ENCODE data around the gene SLC40A1.

Gene SLC40A1

DNA sequence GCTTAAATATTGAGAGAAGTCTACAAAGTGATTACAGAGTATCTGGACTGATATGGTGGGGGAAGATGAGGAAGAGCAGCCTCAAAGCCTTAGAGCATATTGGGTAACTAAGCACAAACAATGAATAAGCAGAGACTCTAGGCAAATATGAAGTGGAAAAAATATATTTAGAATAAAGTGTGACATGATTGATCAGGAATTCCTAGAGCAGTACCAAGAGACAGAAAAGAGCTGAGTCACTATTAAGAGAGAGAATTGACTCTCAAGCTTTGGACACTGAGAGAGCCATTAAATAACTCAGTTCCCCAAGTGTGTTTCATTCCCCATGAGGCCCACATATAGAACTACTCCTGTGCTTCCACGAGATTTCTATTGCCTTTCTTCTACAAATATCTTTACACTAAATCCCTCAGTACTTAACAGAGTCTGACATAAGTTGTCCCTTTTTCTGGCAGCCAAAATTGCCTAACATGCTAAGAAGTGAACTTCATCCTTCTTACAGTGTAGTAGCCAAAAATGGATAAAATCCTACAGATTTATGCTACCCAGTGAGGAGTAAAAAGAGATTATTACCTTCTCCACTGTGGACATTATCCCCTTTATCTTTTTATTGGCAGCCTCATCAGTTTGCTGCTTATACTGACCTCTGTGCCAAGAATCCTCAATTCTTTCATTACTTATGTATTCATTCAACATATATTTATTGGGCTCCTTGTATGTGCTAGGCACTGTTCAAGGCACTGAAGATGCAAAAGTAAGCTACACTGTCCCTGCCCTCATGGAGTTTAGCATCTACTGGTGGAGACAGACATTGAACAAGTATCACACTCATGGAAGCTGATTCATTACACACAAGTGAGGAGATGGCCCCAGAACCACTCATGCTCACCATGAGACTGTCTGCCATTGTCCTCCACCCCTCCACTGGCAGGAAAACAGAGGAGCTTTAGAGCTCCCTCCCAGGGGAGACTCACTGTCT lies 45.4 kb downstream of the SLC40A1 start:
- no peak for DNase-seq

DNA sequence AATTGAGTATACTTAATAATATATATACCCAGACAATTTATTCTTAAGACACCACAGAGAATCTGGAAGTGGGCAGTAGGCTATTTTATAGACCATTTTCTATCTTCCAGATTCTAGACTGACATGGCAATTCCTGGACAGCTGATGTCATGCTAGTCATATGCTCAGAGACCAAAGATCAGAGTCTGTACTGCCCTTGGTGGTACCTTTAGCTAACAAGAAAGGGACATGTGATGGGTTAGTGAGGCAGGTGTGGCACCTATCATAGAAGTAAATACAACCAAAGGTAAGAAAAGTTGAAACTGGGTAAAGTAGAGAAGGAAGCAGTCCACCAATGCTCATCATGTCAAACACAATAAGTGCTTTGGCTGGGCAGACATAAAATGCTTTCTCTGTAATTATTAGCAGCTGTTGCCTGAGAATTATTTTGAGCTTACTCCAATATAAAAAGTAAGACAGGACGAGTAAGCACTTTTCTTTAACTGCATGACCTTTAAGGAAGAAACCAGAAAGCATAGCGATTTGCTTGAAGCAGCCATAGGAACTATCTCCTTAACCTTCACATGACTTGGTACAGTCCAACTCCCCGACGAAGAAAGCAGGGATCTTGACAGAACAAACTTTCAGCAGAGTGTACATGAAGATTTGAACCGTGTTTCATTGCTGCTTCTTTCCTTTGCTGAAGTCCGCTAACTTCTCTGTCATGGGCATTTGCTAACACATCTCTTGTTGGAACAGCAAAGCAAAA lies 47.1 kb downstream of the SLC40A1 start:
- DNase-seq, result no peak

DNA sequence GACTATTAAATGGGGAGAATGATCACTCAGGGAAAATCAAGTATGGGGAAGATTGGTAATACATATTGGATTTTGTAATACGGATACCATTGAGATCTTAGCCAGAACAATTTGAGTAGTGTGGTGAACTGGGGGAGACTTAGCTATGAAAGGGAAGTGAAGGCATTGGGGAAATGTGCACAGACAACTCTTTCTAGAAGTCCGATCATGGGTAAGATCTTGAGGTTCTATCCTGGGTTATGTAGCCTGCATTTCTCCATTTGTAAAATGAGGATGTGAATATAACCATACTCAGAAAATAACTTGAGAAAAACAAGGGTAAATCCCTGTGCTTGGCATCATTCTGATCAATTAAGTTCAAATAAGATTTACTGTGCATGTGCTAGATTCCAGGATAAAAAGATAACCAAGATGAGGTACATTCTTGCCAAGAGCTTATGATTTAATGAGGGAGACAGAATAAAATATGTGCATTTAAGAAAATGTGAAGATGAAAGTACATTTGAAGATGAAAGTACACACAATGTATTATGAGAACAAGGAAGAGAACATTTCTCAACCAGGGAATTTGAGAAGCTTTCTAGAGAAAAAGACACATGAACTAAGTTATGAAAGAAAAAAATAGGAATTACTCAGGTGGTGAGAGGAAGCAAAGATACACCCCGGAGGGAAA lies 49.5 kb downstream of the SLC40A1 start:
- DNase-seq, result no peak

DNA sequence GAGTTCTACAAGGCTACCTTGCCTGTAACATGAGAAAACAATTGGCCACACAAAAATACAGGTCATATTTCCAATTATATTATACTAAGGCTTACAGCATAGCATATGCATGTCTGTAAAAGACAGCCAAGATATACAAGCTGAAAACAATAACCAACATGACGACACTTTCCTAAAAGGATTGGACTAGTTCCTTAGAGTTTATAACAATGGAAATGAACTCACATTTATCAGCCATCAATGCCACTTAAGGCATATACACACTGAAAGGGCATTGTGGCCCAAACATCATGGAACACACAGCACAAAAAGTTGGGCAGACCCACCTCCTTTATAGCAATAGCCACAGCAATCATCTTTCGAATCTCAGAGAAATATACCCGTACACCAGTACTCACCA lies 52.0 kb downstream of the SLC40A1 start:
- DNase-seq, result no peak

DNA sequence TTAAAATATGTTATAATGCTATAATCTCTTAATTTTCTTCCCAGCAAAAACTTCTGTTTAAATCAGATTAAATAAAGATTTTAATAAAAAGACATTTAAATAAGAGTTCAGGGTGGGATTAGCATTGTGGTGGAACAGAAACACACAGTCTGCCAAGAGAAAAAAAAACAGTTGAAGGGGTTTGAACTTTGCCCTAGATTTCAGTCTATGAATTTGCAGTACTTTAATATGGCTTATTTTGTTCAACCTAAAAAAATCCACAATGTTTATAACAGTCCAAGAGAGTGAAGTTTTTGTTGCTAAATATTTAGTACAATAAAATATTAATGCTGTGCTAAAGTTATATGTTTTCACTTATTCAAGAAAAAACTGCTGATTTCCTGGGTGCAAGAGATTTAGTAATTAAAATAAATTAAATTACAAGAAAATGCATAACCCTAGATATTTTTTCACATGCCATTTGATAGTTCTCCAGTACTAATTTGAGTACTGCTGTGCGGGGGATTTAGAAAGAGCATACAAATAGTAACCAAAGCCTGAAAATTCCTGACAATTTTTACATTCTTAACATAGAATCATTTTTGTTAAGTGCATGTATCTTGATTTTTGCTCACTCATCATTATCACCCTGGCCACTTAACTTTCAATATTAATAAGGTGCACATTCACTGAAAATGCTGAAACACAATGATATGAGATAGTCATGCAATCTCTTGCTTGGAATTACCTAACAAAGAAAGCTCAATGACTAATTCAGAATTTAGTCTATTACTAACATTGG lies 52.6 kb downstream of the SLC40A1 start:
- DNase-seq, result no peak

DNA sequence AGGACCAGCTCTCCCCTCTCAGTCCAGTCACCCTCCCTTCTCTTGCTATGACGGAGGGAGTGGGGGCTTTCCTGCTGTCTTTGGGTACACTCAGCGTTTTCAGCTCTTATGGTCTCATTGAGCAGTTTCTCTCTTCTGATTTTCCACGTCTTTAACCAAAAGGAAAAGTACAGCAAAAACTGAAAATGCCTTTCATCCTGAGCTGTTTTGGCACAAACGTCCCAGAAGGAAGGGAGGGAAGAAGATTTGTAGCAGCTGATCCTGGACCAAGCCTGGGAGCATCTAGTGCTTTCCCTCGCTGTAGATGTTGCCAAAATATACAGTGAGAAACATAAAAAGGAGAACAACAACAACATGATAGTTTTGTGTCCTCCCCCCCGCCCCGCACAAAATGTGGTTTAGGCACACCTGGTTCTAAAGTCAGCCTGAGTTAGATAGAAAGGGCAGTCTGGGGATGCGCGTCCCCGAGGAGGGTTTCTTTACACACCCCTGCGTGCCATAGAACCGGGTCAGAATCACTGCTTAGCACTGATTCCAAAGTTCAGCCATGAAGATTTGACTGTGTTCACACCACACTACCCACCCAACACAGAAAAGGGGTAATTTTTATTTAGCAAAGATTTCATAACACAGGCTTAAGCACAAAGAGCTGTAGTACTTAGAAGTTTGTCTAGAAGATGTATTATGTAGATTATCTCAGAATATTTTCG lies 53.4 kb downstream of the SLC40A1 start:
- no peak for DNase-seq

DNA sequence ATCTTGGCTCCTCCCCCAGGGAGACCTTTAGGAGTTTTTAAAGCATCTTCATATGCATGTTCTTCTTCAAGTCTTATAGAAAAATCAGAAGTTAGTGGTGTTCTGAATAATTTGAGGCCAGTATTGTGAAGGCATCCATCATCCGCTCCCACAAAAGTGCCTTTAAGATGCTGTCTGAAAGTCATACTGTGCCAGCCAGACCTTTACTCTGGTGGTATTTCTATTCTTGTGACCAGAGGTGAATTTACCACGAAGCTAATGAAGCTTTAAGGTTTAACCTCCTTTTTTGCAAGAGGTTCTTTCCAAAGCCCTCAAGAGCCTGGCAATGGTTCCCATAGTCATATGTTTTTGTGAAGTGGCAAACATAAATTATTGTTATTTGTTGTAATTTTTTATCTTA lies 54.3 kb downstream of the SLC40A1 start:
- no peak for DNase-seq

DNA sequence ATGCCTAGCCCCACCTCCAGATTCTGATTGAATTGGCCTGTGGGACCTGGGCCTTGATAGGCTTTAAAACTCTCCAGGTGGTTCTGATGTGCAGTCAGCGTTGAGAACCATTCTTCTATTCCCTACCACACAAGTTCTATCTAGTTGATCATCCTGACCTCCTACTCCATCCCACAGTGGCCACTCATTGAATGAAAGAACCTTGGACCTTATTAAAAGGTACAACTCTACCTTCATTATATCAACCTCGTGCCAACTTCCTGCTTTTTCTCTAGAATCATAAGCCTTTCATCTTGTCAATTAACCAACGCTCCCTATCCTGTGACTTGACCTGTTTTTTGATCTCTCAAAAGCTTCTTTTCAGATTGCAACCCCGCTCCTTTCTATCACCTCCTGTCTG lies 55.8 kb downstream of the SLC40A1 start:
- no peak for DNase-seq

DNA sequence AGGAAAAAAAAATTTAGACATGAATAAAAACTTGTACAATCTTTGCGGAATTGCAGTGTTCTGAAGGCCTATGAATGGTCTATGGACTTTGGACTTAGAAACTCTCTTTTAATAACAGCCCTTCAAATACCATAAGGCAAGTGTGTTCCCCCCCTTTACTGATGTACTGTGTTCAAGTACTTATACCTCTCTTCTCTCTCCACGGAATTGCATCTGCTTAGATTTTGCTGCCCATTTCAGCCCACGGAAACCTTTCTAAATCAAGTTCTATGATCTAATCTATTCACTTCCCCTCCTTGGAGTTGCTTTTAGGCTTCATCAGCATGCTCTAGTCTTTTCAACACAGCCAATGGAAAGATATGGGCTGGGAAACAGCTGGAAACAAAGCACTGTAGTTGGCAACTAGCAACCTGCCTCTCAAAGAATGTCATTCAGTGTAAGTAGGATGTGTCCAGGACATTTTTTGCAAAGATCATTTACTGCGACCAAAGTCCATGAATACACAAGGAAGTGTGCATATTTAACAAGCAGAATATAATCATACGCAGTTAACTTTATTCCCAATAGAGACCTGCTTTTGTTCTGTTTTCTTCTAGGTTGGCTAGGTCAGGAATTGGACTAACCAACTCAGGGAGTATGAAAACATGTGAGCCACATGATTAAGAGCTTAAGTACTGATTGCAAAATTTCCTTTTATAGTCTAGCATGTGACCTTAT lies 58.0 kb downstream of the SLC40A1 start:
- no peak for DNase-seq

DNA sequence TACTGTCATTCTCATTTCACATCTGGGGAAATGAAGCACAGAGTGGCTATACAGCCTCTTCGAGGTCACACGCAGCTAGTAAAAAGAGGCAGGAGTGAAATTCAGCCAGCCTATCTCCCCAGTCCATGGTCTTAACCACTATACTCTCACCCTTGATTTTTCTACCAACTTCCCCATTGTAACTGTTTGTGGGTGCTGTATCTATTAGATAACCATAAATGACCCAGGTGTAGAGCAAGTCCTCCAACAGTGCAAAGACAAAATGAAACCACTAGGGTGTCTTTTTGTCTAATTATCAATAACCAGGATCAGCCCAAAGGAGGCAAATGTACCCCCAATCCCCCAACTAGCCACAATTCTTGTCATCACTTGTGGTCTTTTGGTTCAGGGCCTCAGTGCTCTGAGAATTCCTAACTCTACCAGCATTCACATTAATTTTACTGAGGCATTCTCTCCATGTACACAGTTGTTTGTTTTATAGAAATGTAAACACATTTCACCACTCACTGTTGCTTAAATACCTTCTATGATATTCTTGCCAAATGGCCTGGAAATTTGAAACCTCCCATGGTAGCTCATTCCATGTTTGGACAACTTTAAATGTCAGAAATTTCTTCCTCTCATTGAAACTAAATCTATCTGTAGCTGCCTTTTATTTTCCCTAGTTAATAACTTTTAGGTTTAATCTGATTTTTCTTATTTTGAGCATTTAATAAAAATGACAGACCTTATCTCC lies 58.7 kb downstream of the SLC40A1 start:
- no peak for DNase-seq

DNA sequence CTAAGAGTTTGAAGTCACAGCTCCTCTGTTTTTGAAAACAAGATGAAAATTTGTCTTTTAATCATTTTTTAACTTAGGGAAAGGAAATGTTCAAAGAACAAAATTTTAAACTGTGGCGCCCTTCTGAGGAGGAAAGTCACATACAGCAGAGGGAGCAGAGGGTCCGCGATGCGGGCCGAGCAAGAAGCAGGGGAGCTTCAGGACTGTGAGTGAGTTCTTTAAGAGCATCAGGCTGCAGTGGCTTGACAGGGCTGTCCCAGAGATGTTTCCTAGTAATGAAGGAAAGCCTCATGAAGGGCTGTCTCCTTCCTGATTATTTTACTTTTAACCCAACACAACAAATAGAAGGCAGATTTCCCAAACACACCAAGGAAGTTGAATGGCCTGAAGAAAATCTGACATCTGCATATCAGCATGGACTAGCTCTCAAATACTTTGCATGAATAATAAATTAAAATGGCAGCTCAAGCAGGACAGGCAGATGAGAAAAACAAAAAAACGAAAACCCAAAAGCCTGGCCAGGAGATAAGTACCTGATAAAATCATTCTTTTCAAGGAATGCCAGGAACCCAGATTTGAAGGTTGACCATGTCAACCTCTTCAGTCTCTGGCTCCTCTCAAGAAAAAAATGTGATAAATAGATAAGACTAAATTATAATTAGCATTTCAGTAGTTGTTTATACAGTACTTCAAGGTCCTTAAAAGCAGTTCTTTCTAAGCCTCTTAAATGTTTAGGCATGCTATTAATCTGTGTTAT lies 60.8 kb downstream of the SLC40A1 start:
- DNase-seq, result no peak

DNA sequence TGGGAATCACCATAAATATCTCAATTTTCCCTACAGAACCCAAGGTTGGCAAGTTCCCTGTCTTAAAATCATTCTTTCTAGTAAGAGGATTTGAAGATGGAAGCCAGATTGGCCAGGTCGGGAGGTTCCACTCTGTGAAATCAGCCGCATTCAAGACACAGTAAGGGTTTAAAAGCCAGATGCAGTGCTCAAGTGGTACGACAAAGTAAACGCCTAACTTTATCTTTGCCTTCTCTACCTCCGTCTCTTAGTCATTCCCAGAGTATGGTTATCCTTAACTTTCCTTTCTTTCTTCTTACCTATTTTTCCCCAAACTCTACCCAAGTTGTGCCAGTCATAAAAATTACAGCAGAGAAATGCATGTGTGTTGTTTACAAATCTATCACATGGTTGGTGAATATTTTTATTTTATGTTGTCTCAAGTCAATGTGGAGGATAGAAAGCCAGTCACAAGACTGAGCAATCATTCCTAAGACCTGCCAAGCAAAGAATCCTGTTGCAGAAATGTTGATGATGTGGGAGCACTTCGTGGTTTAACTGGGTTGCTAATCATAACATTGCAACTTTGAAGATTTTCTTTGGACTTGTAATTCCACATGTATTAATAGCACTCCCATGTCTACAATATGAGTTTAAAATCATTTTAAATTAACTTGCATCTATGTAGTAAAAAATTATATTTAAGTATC lies 62.6 kb downstream of the SLC40A1 start:
- no peak for DNase-seq

DNA sequence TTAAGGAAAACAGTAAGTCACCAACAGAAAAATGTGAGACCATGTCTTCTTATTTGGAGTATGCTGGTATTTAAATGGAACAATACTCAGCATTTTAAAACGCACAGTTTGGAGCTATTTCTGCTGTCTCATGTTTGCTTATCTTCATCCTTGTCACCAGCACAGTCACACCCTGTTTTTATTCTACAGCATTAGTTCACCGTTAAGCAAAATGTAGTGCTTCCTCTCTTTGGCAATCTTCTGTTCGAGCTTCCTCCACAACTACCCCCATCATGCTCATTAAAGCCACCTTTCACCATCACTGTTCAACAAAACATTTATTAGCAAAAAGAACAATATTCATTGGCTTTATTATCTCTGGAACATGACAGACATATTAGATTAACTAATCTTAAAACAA lies 64.0 kb downstream of the SLC40A1 start:
- no peak for DNase-seq

DNA sequence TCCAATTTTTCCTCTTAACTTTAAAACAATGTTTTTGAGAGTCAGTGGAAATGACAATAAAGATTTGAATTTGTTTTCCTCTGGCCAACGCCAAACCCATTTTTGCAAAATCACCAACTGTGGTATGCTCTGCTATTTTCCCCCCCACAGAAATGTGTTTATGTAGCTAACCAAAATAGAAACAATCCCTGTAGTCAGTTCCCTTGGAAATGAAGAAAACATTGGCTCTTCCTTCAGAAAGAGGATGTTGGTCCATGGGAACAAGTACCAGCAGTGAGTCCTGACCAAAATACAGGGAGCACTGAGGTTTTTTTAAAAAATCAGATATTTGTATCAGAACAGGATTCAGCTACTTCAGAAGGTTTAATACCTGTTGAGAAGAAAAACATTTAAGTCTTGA lies 65.3 kb downstream of the SLC40A1 start:
- DNase-seq, result no peak

DNA sequence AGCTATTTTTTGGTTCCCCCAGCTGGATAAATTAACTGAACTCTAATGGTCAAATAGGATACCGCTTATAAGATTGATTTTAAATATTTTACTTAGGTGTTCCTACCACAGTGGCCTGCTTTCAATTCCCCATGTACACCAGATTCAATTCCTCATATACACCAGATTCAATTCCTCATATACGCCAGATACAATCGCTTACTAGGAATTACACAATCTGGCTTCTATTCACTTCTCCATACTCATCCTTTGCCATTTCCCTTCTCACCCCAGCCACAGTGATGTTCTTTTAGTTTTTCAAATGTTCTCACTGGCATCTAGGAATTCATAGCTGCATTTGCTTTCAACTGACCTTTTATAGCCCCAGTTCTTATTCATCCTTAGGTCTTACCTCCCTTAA lies 66.5 kb downstream of the SLC40A1 start:
- DNase-seq, result no peak

DNA sequence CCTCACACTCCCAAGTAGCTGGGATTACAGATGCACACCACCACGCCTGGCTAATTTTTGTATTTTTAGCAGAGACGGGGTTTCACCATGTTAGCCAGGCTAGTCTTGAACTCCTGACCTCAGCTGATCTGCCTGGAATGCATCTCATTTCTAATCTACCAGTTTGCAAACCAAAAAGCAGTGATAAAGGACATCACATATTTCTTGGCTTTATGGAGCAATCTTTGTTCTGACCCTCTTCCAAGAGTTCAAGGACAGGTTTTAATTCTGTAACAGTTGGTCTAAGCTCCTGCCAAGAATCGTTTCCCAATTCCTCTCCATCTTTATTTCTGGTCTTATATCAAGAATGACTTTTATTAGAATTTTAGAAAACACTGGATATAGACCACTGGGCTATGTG lies 67.7 kb downstream of the SLC40A1 start:
- no peak for DNase-seq

DNA sequence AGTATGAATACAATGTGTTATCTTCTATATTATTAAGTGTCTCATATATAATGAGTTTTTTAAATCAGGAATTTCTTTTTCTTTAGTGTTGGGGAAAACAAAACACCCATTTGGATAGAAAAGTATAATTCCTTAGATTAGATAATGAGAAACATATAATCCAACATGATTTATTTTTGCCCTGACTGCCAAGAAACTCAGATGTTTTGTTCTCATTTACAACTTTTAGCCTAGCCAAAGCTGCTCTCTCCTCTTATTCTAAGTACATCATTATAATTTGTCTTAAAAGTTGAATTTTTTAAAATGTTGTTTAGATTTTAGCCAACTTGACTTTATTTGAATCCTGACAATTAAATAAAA lies 68.6 kb downstream of the SLC40A1 start:
- DNase-seq, result no peak

DNA sequence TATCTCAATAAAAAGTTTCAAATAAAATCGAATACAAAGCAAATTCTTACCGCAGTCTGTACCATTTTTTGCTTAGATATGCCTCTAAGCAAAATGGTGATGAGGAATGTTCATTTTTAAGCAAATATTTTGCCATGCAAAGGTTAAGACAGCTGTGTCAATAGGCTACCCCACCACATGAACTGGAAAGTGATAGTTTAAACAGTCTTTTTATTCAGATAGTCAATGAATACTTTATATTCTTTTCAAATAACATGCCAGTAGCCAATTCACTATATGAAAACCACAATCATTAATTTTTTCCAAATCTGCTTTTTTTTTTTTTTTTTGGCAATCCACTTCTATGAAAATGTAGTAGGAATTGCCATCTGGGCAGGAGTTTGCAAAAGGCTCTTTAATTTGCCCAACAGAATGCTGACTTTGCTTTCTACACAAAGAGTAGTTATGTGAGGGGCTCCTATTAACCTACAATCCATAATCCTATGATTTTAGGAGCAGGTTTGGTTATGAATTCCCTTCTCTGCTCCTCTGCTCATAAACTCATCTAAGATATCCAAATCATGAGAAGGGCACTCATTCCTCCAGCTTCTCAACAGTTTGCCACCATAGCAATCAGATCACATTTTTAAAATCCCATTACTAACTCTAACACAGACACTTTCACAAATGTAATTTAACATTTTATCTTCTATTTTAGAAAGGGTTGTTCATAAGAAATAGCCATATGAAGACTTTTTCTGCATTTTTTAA lies 69.2 kb downstream of the SLC40A1 start:
- DNase-seq, result no peak
